ENCODE measurements around the gene PLEKHG4.

The PLEKHG4 gene, protein sequence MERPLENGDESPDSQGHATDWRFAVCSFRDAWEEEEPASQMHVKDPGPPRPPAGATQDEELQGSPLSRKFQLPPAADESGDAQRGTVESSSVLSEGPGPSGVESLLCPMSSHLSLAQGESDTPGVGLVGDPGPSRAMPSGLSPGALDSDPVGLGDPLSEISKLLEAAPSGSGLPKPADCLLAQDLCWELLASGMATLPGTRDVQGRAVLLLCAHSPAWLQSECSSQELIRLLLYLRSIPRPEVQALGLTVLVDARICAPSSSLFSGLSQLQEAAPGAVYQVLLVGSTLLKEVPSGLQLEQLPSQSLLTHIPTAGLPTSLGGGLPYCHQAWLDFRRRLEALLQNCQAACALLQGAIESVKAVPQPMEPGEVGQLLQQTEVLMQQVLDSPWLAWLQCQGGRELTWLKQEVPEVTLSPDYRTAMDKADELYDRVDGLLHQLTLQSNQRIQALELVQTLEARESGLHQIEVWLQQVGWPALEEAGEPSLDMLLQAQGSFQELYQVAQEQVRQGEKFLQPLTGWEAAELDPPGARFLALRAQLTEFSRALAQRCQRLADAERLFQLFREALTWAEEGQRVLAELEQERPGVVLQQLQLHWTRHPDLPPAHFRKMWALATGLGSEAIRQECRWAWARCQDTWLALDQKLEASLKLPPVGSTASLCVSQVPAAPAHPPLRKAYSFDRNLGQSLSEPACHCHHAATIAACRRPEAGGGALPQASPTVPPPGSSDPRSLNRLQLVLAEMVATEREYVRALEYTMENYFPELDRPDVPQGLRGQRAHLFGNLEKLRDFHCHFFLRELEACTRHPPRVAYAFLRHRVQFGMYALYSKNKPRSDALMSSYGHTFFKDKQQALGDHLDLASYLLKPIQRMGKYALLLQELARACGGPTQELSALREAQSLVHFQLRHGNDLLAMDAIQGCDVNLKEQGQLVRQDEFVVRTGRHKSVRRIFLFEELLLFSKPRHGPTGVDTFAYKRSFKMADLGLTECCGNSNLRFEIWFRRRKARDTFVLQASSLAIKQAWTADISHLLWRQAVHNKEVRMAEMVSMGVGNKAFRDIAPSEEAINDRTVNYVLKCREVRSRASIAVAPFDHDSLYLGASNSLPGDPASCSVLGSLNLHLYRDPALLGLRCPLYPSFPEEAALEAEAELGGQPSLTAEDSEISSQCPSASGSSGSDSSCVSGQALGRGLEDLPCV
- 15.9 to 21.3 reads per million in 2 donors for total RNA-seq

- DNase-seq: peak; percentile 66
These were observed at the start of gene PLEKHG4 for GRCh38 chr16:67279296-67280089. Gene PLEKHG4 (plus strand): TSS chr16:67279532. CDS start chr16:67280045, 513 bp downstream.

- DNase-seq: no peak
These were observed 49.2 kb upstream of the PLEKHG4 start for GRCh38 chr16:67229906-67230808.

DNA sequence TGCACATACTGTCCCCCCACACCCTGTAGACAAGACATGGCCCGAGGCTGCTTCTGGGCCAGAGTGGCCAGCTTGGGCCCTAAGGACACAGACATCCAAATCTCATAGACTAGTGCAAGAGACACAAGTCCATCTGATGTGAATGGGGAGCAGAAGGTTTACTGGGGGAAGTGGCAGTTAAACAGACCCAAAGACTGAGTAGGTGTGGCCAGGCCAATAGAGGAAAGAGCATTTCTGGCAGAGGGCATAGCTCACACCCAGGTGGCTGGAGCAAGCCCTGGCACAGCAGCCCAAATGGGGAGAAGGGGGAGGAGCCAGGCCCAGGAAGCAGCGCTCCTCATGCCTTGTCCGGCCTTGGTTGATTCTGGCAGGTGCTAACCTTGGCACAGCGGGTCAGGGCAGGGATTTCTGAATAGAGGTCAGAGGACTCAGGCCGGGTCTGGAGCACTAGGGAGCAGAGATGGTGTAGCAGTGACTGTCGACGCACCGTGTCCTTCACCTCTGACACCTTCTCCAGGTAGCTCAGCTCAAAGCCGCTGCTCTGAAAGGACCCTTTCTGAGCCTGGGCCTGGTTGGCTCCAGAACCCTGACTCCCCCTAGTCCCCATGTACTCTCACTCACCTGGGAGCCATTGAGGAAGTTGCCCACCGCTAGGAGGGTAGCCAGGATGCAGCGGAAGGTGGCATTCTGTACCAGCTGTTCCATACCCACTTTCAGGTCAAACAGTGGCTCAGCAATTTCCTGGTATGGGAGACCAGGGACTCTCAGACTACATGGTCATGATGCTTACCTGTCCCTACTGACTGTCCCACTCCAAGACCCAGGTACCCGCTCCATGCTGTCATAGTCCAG is 48.3 kb upstream of the PLEKHG4 start:
- DNase-seq: no peak

DNA sequence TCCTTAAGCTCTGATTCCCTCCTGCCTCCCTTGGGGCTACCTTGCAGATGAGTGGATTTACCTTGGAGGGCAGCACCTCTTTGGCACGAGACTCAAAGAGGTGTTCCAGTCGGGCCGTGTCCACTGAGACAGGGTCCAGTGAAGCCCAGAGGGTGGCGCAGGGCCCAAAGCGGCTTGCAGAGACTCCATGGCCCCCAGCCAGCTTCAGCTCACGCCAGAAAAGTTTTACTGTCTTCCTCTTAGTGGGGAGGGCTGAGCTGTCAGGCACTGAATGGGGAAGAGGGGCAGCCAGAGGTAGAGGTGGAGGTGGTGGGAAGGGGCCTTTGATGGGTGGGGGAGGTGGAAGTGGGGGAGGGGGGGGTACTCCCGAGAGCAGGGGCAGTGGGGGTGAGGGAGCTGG is 45.7 kb upstream of the PLEKHG4 start:
- DNase-seq: no peak

DNA sequence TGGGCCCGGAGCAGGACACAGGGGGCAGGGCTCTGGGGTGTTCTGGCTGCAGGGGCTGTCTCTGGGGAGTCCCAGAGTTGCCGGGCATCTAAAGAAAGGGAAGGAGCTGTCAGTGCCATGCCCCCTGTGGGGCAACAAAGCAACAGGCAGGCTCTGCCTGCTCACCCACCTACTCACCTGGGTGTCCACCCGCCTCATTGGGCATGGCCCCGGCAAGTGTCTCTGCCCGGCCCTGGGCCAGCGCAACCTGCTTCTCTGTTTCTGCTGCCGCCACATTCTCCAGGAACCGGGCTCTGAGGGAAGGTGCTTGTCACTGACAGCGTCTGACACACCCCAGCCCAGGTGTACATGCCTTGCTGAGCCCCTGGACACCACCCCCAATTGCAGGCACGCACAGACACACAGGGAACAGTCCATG is 45.1 kb upstream of the PLEKHG4 start:
- DNase-seq: no peak

DNA sequence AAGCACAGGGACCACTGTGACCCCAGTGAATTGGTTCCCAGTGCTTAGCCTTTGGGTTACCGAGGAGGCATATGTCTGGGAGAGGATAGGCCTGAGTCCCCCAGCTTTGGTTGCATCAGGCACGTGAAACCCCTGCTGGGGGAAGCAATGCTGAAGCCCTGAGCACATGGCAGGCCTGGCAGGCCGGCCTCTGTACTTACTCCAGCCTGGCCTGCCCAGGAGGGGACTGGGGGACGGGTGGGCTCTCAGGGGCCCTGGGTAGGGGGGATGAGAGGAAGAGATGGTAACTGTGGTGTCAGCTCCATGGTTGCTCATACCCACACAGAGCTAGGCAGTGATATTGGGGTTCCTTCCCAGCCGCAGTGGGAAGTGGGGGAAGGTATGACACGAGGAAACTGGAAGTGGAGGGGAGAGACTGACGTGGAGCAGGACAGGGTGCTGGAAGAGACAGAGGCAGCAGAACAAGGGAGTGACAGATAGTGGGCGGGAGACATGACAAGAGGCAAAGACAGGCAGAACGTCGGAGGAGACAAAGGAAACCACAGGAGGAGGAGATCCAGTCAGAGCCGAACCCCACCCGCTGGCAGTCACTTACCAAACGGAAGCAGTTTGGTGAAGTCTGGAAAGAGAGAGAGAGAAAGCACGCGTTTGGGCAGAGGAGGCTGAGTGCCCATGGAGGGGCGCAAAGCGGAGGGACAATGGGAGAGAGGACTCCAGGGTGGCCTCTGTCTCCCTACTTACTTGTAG is 43.3 kb upstream of the PLEKHG4 start:
- peak; percentile 53 for DNase-seq

DNA sequence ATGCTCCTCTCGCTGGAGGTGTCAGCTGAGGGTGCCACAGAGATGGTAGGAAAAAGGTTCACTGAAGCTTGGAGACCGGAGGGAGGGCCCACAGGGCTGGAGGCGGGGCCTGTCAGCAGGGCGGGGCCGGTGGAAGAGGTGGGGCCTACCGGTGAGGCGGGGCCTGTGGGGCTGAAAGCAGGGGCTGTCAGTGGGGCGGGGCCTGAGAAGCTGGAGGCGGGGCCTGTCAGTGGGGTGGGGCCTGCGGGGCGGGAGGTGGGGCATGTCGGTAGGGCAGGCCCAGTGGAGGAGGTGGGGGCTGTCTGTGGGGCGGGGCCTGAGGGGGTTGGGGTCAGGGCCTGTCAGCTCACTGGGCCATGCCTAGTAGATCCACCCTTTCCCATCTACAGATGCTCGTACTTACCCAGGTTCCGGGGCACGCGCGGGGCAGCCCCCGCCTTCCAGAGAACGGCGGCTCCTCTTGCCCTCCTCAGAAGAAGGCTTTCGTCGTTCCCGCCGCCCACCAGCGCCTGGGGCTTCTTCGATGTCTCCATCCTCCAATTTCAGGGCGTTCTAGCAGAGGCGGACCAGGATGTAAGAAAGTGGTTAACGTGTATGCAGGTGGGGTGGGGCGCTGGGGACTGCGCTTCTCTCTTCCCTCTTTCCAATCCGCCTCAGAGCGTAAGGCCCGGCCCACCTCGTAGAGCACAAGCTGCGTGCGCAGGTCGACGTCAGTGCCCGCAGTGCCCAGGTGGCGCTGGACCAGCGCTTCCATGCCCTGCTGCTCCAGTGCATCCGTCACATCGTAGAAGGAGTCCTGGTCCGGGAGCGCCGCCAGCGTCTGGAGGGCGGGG is 42.6 kb upstream of the PLEKHG4 start:
- DNase-seq: peak; percentile 77

GRCh38 chr16:67237396-67238277 is 41.7 kb upstream of the PLEKHG4 start:
- no peak for DNase-seq

DNA sequence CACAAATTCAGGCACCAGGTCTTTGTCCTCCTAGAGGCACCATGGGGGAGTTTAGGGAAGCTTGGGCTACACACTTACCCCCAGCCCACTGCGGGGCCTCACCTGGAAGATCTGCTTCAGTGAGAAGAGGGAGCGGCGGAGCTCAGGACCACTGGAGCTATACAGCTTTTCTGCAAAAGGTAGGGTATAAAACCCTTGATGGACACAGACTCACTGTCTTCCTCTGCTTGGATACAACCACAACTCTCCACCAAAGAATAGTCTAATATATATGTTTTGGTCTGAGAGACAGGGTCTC is 41.1 kb upstream of the PLEKHG4 start:
- no peak for DNase-seq

GRCh38 chr16:67238806-67239470 is 40.4 kb upstream of the PLEKHG4 start:
- DNase-seq: no peak

DNA sequence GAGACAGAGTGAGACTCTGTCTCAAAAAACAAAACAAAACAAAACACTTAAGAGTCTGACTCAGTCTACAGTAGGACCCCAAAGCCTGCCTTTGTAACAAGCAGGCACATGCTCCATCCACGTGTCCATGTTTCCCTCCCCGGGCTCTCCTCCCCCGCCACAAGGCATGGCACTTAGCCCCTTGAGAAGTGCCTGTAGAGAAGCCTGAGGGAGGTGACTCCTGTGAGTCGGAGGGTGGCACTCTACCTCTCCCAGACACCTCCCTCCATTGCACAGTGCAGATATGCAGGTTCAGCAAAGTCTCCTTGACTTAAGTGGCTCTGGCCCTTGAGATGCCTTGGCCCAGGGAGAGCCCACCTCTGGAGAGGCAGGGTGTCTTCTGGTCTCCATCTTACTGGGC is 38.8 kb upstream of the PLEKHG4 start:
- no peak for DNase-seq

GRCh38 chr16:67241008-67241900 is 38.1 kb upstream of the PLEKHG4 start:
- no peak for DNase-seq

DNA sequence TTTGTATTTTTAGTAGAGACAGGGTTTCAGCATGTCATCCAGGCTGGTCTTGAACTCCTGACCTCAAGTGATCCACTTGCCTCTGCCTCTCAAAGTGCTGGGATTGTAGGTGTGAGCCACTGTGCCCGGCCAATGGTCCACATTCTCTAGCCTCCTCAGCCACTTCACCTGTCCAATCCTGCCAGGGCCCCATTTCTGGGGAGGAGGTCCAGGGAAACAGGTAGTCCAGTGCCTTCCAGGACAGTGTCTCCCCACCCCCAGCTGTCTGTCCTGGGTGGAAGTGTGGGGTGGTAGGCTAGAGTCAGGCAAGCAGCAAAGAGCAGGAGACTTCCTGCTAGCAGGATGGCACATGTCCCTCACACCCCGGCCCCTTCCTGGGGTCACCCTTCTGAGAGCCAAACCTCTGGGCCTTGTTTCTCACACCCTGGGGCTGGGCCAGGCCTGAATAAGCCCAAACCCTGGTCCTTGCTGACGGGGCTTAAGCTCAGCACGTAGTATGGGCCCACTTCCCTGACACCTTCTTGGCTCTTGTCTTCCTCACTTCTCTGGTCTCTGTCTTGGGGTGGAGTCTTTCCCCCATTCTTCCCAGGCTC is 37.1 kb upstream of the PLEKHG4 start:
- DNase-seq: no peak

DNA sequence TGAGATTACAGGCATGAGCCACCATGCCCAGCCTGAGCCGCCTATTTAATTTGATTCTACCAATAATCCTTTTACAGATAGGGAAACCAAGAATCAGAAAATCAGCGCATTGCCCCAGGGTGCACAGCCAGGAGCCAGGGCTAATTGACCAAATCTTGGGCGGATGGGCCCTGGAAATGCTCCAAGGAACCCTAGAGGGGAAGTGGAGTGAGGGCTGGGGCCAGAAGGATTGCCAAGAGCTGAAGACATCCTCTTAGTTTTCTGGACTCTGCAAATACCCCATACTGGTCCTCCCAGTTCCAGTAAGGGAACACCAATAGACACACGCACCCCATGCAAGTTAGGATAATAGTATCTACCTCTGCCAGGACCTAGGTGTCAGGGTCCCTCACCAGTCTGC is 35.9 kb upstream of the PLEKHG4 start:
- no peak for DNase-seq

GRCh38 chr16:67244387-67245185 is 34.7 kb upstream of the PLEKHG4 start:
- DNase-seq: peak; percentile 71

All from T-helper 9 cell (primary cell).